ENCODE results near the gene RAB44.
A peak's percentile ranks its signal among the peaks of the same experiment; 100 is the strongest.

DNA sequence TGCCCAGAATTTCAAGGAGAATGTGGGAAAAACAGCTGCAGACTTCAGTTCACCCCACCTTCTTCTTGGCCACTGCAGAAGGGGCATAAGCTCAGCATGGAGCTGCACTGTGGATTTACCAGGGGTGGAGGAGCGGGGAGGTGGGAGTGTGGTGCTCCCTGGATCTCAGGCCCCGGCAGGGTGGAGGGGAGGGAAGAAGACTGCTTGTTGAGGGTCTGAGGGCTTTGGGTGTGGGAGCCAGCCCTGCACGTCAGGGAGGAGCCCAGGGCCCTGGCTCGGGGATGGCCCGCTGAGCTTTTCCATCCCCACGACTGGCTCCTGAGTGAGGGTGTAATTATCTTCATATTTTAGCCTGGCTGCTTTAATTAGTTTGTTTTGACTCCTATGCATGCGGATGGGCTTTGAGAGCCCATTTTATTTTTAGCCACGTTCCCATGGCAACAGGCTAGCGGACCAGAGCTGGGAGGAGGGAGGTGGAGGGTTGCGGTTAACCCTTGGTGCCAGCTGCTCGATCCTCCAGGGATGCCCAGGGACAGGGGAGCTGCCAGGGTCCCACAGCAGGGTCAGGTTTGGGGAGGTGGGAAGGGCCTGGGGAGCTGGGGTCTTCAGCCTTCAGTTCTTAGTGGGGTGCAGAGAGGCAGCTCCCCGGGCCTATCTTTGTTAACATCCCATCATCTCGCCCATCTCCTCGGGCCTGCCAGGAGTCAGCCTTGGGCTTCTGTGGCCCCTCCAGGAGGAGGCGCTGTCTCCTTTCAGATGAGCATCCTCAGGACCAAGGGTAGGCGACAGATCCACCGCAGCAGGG, 68.2 kb downstream of the RAB44 start:
- TF ChIP-seq CTCF (IDR thresholded peaks at IDR 0.05) (peak in 6 of 7 experiments; percentile 16 to 84 (median 78)), POLR2A (IDR thresholded peaks at IDR 0.05) (no peak)

Data from stomach (tissue), 4 donors.